SK-N-MC (cell line): Measurements from ENCODE around the gene ENTPD8.

Source experiments
- EZH2 ChIP-seq: fragments of 200-600 bp; sonication (generic); IDR thresholded peaks from one replicate; pipeline ENCODE4 v1.6.1; 2017; ENCODE audit warnings: antibody characterized with exemption
- FOXP2 ChIP-seq: optimal IDR thresholded peaks from 2 replicates; pipeline ENCODE3; 2011; ENCODE audit warnings: mild to moderate bottlenecking, moderate library complexity; ENCODE audit not compliant: insufficient read depth; ENCODE audit errors: extremely low read length, control extremely low read depth
- POLR2AphosphoS5 ChIP-seq: IDR thresholded peaks from 2 replicates; pipeline ENCODE4 v1.6.1; 2012; ENCODE audit warnings: mild to moderate bottlenecking, low read depth, low read length, borderline replicate concordance

GRCh38 chr9:137429974-137430722 is 11.0 kb downstream of the ENTPD8 start:
- TF ChIP-seq EZH2 (no peak), POLR2AphosphoS5 (no peak), FOXP2 (no peak)
